ENCODE results near the gene OBP2A. TPM values are rescaled to one million over a fixed set of nuclear protein-coding genes. Genes with fewer than 3 reads are reported as not detected.

OBP2A gene
- total RNA-seq, 1 donor from 2014 or later: not detected

- Histone ChIP-seq H3K9me3 (replicated peaks) (peaks cover 9% of the 10 kb centered on the region), H3K36me3 (no peaks in the 10 kb centered on the region), H3K27me3 (ENCODE audit: low read depth) (peaks cover 15% of the 10 kb centered on the region), H3K4me1 (no peaks in the 10 kb centered on the region), H3K27ac (replicated peaks) (no peak overlapping the region), H3K4me3 (no peak overlapping the region)
- no peak for TF ChIP-seq CTCF (IDR thresholded peaks at IDR 0.05; ENCODE audit: borderline replicate concordance)
- intact Hi-C loops (cut with micrococcal nuclease): no loop called here
- DNase-seq: no peak
These were observed 31.4 kb upstream of the OBP2A start for GRCh38 chr9:135514342-135515082.

- Histone ChIP-seq H3K4me3 (no peak overlapping the region), H3K4me1 (no peaks in the 10 kb centered on the region), H3K9me3 (replicated peaks) (peaks cover 1% of the 10 kb centered on the region), H3K27ac (replicated peaks) (no peak overlapping the region), H3K27me3 (ENCODE audit: low read depth) (peaks cover 15% of the 10 kb centered on the region), H3K36me3 (no peaks in the 10 kb centered on the region)
- no peak for DNase-seq
- intact Hi-C loops (cut with micrococcal nuclease): no loop called here
- TF ChIP-seq CTCF (IDR thresholded peaks at IDR 0.05; ENCODE audit: borderline replicate concordance): no peak
These were observed 30.6 kb upstream of the OBP2A start for GRCh38 chr9:135515083-135515951.

GRCh38 chr9:135516132-135516860 is 29.6 kb upstream of the OBP2A start:
- Histone ChIP-seq H3K4me1 (no peaks in the 10 kb centered on the region), H3K27ac (replicated peaks) (no peak overlapping the region), H3K9me3 (replicated peaks) (no peaks in the 10 kb centered on the region), H3K27me3 (ENCODE audit: low read depth) (peaks cover 20% of the 10 kb centered on the region), H3K4me3 (no peak overlapping the region), H3K36me3 (no peaks in the 10 kb centered on the region)
- no peak for DNase-seq
- no peak for TF ChIP-seq CTCF (IDR thresholded peaks at IDR 0.05; ENCODE audit: borderline replicate concordance)
- intact Hi-C loops (cut with micrococcal nuclease): no loop called here

GRCh38 chr9:135517407-135517822 is 28.5 kb upstream of the OBP2A start:
- Histone ChIP-seq H3K9me3 (replicated peaks) (no peaks in the 10 kb centered on the region), H3K4me1 (no peaks in the 10 kb centered on the region), H3K27me3 (ENCODE audit: low read depth) (peaks cover 31% of the 10 kb centered on the region), H3K27ac (replicated peaks) (no peak overlapping the region), H3K36me3 (no peaks in the 10 kb centered on the region), H3K4me3 (no peak overlapping the region)
- TF ChIP-seq CTCF (IDR thresholded peaks at IDR 0.05; ENCODE audit: borderline replicate concordance): no peak
- intact Hi-C loops (cut with micrococcal nuclease): no loop called here
- no peak for DNase-seq

- Histone ChIP-seq H3K27ac (replicated peaks) (no peak overlapping the region), H3K4me1 (no peaks in the 10 kb centered on the region), H3K27me3 (ENCODE audit: low read depth) (peaks cover 51% of the 10 kb centered on the region), H3K4me3 (no peak overlapping the region), H3K36me3 (no peaks in the 10 kb centered on the region), H3K9me3 (replicated peaks) (no peaks in the 10 kb centered on the region)
- intact Hi-C loops (cut with micrococcal nuclease): no loop called here
- no peak for TF ChIP-seq CTCF (IDR thresholded peaks at IDR 0.05; ENCODE audit: borderline replicate concordance)
- no peak for DNase-seq
These were observed 26.6 kb upstream of the OBP2A start for GRCh38 chr9:135519179-135519971.
